Activated gamma-delta T cell (primary cell): Measurements from ENCODE around the gene TMEM126B.
A peak's percentile ranks its signal among the peaks of the same experiment; 100 is the strongest.
"Not testable (repeated sequence)": the region's sequence is repeated elsewhere in the genome, so short reads cannot be mapped to it uniquely, and the experiment has no call there.

Source experiments
- DNase-seq: peaks from one replicate; lab custom pipeline; 2025; lab: John Stamatoyannopoulos, UW

TMEM126B gene

GRCh38 chr11:85647604-85648299, 19.4 kb downstream of the TMEM126B start, which contains the start of gene TMEM126A:
Gene TMEM126A (plus strand): TSS chr11:85647967. CDS start chr11:85650256, 2,289 bp downstream.
- peak; percentile 82 for DNase-seq

- no peak for DNase-seq
Measured at GRCh38 chr11:85651118-85651517, 22.7 kb downstream of the TMEM126B start.

- no peak for DNase-seq
Measured at GRCh38 chr11:85652786-85653447, 24.5 kb downstream of the TMEM126B start.

- DNase-seq, result not testable (repeated sequence)
Measured at GRCh38 chr11:85654343-85654742, 25.9 kb downstream of the TMEM126B start.

- DNase-seq, result no peak
Measured at GRCh38 chr11:85656777-85657176, 28.4 kb downstream of the TMEM126B start.

- no peak for DNase-seq
Measured at GRCh38 chr11:85658180-85658579, 29.8 kb downstream of the TMEM126B start.

- DNase-seq, result no peak
Measured at GRCh38 chr11:85661972-85662664, 33.7 kb downstream of the TMEM126B start.

- no peak for DNase-seq
Measured at GRCh38 chr11:85663080-85663752, 34.8 kb downstream of the TMEM126B start.

GRCh38 chr11:85663753-85664614, 35.6 kb downstream of the TMEM126B start:
- DNase-seq, result peak; percentile 85

- peak; percentile 80 for DNase-seq
Measured at GRCh38 chr11:85664615-85665481, 36.5 kb downstream of the TMEM126B start, which contains the start of gene CREBZF. Gene CREBZF (minus strand): TSS chr11:85665129. CDS start chr11:85664875, 254 bp downstream.

- DNase-seq, result no peak
Measured at GRCh38 chr11:85665733-85666132, 37.3 kb downstream of the TMEM126B start.

GRCh38 chr11:85666687-85667086, 38.3 kb downstream of the TMEM126B start:
- no peak for DNase-seq

- DNase-seq, result no peak
Measured at GRCh38 chr11:85668157-85668556, 39.8 kb downstream of the TMEM126B start.

- DNase-seq, result not testable (repeated sequence)
Measured at GRCh38 chr11:85670949-85671663, 42.7 kb downstream of the TMEM126B start.

GRCh38 chr11:85672105-85672902, 43.9 kb downstream of the TMEM126B start:
- DNase-seq, result no peak

- DNase-seq, result no peak
Measured at GRCh38 chr11:85673393-85673792, 45.0 kb downstream of the TMEM126B start.

GRCh38 chr11:85679576-85679975, 51.2 kb downstream of the TMEM126B start:
- DNase-seq, result no peak

- no peak for DNase-seq
Measured at GRCh38 chr11:85680897-85681296, 52.5 kb downstream of the TMEM126B start.
